Ishikawa (cell line): Measurements from ENCODE around the gene SUMO3.

Source experiments
- MAX ChIP-seq: IDR thresholded peaks from 2 replicates; pipeline ENCODE4 v1.6.1; 2012
- RAD21 ChIP-seq: IDR thresholded peaks from 2 replicates; pipeline ENCODE4 v1.6.1; 2012; ENCODE audit warnings: low read depth
- TF ChIP-seq, protein P1 (sequence below): IDR thresholded peaks from 2 replicates; pipeline ENCODE4 v1.6.1; 2012; ENCODE audit warnings: low read depth, mild to moderate bottlenecking

DNA sequence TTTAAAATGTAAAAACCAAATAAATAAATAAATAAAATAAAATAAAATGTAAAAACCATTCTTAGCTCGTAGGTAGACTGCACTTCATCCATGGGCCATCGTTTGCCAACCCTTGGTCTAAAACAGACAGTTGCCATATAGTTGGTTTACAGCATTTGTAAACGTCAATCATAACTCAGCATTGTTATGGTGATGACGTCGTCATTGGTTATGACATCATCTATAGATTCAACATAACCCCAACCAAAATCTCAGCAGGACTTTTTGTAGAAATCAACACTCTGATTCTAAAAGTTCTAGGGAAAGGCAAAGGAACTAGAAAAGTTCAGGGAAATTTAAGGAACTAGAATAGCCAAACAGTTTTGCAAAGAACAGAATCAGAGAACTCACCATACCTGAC lies 15.8 kb upstream of the SUMO3 start:
- TF ChIP-seq, protein P1, sequence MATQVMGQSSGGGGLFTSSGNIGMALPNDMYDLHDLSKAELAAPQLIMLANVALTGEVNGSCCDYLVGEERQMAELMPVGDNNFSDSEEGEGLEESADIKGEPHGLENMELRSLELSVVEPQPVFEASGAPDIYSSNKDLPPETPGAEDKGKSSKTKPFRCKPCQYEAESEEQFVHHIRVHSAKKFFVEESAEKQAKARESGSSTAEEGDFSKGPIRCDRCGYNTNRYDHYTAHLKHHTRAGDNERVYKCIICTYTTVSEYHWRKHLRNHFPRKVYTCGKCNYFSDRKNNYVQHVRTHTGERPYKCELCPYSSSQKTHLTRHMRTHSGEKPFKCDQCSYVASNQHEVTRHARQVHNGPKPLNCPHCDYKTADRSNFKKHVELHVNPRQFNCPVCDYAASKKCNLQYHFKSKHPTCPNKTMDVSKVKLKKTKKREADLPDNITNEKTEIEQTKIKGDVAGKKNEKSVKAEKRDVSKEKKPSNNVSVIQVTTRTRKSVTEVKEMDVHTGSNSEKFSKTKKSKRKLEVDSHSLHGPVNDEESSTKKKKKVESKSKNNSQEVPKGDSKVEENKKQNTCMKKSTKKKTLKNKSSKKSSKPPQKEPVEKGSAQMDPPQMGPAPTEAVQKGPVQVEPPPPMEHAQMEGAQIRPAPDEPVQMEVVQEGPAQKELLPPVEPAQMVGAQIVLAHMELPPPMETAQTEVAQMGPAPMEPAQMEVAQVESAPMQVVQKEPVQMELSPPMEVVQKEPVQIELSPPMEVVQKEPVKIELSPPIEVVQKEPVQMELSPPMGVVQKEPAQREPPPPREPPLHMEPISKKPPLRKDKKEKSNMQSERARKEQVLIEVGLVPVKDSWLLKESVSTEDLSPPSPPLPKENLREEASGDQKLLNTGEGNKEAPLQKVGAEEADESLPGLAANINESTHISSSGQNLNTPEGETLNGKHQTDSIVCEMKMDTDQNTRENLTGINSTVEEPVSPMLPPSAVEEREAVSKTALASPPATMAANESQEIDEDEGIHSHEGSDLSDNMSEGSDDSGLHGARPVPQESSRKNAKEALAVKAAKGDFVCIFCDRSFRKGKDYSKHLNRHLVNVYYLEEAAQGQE = no peak
- TF ChIP-seq RAD21 (no peak), MAX (no peak)
